T-helper 22 cell (primary cell): ENCODE data around the gene URB1.

ENCODE experiments used
- DNase-seq: peaks from one replicate; pipeline ENCODE4 v3.0.0-alpha.2; 2020; ENCODE audit warnings: low read depth

URB1 gene

DNA sequence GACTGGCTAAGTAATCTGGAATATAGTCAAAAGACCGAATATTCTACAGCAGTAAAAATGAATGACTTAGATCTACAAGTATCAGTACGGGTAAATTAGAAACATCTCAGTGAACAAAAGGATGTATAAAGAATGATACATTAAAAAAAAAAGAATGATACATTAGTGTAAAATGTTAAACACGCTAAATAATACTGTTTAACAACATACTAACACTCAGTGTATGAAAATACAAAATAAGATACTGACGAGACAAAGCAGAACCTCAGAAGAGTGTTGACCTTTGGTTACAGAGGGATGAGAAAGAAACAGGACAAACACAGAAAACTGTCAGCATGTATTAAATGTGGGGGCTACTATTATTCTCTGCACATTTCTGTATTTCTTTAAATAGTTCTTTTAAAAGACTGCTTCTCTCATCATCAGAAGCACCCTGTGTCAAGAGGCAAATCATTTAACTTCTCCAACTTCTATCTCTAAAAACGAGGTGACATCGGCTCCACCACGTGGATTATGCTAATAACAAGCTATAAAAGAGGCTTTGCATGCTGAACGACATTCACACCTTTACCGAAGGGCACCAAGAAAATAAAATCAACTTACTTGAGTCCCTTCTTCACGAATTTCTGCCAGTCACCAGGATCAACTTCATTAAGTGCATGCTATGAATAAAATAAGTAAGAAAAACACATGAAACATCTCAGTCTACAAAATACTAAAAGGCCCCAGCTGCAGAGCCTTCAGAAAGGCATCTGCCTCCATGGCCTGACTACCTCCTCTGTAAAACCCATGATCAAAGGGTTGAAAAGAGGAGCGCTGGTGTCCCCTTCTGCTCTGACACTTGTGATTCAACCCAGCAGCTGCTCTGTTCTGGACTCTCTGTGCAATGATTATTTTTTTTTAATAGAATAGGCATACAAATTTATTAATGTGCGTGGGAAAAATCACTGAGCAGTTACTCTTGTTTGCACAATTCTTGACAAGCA, 51.7 kb downstream of the URB1 start:
- DNase-seq = no peak

DNA sequence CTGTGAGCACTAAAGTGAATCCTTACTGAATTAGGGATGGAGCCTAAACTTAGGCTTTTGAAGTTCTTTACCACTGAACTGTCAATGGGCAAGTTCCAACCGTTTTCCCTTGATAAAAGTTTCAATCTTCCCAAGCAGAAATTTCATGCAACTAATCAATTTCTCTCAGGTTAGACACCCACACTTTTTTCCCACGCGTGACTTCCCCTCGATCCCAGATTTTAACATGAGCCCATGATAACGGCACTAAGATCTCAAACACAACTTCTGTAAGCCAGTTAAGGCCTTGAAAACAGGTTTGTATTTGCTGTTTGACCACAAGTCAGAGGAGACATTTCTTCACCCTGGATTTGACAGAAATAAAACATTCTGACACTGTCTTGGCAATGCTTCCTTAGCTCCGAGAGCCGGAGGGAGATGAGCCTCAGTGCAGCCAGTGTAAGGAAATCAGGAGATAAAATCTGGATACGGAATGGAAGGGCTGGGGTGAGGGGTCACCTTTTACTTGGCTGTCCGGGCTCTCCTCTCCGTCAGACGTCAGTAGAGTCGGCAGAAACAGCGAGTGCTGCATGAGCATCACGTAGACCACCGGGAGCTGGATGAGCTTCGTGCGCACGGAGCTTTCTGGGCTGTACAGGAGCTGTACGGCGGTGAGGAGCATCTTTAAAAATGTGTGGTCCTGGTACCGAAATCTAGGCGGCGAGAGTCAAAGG, 54.4 kb downstream of the URB1 start:
- DNase-seq = no peak

GRCh38 chr21:32337206-32337605, 55.6 kb downstream of the URB1 start:
- no peak for DNase-seq

DNA sequence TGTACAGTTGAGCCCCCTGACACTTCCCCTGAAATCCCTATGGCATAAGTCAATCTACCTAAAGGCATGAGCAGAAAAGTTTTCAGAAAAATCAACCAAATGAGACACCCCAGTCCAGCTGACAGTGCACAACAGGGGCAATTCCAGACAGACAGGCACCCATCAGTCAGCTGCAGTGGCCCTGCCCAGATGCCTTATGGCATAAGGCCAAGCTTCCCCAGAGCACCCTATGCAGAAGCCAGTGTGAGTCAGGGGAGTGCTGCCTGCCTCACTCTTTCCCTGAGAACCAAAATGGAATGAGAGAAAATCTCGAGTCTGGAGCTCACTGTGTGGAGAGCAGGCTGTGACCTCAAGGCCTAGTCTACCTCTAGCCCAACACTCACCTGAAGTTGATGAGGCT, 56.1 kb downstream of the URB1 start:
- DNase-seq = no peak

DNA sequence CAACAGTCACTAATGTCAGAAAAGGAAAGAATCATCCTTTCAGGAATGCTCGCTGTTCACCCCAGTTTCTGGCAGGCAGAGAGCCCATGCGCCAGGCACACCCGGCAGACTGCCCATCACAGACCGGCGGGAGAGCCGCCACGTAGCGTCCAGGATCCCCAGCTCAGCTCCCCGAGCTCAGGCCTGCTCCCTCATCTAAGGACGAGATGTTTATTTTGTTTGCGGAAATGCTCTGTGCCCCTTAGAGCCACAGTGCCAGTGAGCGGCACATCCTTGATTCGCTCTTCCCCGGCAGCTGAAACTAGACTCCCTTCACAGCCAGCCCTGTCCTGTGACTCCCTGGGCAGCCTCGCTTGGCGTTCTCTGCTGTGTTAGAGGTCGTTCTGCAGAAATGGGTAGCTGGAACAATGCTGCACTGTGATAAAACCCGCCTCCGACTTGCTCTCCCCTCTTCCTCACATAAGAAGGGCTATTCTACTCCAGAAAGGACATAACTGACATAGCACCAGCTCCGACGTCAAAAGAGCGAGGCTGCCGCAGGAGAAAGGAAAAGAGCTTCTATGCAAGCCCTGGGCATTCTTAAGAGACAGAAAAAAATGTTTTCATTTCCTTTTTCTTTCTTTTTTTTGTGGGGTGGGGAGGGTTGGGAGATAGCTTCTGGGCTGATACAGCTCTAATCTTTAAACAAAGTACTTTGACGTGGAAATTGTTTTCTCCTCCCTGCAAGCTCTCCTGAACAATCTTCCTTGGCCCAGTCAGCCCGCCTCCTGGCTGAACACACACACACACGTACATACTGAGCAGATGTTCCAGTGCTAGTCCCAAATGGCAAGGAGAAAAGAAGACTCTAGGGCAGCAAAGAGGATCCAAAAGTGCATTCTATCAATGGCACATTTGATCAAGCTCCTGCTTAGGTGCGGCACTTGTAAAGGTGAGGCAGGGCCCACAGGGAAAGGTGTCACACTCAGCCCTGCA, 56.9 kb downstream of the URB1 start:
- DNase-seq = no peak

DNA sequence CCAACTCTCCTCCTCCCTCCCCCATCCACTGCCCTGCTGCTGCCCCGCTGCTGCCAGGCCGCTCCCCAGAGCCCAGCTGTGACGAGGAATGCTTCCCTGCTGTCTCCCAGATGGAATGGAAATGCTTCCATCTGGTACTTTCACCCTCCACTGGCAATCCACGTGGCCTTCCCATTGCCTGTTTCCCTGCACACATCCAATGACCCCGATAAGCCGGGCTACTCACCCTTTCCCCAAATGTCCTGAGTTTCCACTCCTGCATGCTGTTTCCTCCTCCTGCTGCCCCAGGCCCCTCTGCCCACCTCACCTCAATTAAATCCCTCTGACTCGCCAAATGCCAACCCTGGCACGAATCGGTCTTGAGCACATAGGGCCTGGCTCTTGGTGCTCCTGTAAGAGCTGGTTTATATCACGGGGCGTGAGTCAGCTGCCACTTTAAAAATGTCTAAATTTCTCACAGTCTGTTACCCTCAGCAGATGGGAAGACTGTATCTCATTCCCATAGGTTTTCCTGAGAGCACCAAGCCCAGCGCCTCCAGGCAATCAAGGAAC, 57.8 kb downstream of the URB1 start:
- DNase-seq = no peak

GRCh38 chr21:32333953-32334673, 58.7 kb downstream of the URB1 start:
- no peak for DNase-seq

DNA sequence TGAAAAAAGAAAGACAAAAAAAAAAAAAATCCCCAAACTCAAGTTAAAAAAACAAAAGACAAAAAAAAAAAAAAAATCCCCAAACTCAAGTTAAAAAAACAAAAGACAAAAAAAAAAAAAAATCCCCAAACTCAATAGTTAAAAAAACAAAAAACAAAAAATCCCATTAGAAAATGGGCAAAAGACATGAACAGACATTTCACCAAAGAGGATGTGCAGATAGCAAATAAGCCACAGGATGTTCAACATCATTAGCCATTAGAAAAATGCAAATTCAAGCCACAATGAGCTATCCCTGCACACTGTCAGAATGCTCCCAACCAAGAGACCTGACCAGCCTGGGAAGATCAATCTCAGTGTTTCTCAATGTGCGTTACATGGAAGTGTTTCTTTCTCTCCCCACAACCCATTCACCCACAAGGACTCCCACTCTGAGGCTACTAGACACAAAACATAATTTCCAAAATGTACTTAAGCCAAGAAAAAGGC, 60.3 kb downstream of the URB1 start:
- no peak for DNase-seq

DNA sequence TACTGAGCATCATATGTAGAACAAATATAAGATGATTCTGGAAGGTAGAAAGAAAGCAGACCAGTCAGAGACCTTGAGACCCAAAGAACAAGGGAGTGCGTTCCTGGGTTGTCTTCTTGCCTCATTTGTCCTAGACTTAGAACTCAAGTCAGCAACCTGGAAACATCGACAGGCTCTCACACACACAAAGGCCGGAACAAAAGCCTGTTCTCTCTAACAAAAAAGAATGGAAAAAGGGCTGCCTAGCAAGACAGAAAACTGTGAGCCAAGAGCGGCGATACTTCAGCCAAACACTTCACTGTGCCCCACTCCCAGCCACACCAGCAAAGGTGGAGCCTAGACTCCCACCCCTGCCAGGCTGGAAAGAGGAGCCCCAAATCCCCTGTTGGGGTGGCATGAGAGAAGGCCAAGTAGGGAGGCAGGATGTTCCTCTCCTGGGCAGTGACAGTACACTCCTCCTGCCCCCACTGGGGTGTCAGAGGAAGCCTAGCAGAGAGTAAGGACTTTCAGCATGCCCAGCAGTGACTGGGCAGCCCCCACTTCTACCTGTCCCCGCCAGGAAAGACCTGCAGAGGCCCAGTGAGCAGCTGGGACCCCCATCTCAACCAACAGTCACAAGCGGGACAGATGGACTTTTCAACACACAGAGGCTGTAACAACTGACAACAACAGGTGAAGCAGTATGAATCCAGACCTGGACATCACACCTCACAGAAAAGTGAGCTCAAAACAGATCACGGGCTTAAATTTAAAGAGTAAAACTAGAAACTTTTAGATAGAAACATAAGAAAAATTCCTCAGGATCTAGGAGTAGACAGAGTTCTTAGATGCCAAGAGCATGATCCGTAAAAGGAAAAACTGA, 61.1 kb downstream of the URB1 start:
- no peak for DNase-seq

DNA sequence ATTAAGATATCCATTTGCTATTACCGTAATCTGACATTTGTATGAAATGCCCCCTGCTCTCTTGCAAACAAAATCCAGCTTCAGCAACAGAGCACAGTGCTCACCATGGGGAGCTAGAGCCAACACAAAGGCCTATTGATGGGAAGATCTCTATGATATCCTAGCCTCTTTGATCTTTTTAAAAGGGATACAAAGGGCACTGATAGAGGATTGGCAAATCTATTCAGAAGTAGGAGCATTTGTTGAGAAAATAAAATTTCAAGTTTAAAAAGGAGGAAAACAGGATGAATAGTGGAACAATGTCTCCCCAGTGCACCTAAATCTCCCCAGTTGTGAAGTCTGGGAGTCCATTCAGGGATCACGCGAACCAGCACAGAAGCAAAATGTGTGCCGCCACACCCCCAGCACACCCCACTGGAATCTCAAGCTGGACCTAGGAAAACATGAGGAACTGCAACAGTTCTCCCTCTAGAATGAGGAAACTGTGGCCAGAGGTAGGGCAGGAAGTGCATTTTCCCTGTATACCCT, 62.0 kb downstream of the URB1 start:
- DNase-seq = no peak

DNA sequence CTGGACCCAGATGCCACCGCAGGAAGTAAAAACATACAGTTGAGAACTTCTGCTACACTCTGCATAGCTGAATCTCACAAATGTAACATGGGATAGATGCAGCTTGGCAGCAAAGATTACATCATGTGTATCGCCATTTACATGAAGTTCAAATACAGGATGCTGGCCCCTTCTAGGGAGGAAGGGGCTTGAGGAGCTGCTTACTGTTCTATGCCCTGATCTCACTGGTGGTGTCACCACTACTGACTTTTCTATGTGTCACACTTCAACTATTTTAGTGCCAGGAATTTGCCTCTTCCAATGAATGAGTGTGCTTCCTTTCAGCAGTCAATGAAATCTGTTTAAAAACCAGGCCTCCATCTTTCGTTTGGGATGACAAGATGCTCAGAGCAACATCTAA, 63.0 kb downstream of the URB1 start:
- no peak for DNase-seq

DNA sequence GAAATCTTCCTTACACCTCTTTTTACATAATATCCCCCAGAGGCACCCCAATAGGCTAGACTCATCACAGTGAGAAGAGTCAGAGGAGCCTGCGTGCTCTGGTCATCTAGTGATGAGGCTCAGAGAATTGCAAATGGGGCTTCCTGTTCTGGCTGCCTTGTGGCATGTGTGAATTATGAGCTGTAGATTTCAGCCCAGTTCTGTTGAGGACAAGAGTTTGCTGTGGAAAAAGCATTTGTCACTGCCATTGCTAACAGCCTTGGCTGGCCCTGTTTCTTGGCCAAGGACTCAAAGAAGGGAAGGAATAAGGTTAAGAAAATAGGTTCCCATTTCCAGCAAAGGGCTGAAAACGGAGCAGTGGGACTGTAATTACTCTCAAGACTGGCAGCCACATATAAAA, 63.5 kb downstream of the URB1 start:
- no peak for DNase-seq

DNA sequence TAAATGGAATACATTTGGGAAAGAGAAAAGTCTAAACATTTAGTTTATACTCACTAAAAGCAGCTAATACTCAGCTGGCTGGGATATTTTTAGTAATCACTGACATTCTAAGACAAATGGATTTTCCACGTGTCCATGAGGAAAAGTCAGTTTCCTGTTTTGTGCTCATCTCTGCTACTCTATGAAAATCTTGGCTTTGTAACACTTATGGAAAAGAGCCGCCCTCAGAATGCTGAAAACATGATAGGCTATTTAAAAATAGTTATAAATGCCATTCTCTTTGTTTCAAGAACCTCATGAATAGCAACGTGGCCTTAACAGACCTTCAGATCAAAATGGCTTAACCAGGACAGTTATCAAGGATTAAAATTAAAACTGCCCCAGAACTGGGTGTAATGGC, 64.2 kb downstream of the URB1 start:
- no peak for DNase-seq

DNA sequence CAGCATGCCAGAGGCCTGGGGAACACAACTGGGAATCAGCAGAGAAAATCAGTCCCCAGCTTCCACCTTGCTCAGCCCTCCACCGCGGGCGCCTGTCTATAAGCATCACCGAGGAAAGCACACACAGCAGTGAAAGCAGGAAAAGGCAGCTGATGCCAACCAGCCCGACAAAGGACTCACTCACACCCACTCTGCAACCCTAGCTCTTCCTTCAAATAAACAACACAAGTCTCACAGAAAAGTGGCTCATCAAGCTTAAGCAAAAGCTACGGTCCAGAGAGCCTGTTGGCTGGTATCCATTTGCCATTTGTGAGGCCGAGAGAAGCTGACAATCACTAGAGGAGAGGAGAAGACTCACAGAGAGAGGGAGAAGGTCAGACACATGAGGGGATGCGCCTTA, 67.1 kb downstream of the URB1 start:
- no peak for DNase-seq

DNA sequence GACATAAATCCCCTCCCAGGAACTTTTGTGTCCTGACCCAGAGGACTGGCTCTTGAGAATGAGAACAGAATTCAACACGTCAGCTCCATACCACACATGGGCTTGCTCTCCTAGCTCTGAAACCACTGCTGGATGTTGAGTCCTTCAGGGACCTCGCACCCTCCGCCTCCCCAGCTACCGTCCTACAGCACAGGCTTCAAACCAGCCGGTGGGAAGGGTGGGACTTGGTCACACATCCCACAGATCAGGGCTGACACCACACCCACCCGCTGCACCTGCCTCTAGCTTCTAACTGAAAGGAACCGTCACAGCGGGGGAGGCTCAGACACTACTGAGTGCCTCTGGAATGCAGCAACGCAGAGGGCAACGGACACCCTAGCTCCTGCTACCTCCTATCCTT, 70.1 kb downstream of the URB1 start:
- DNase-seq = no peak

- no peak for DNase-seq
Observed at GRCh38 chr21:32322103-32322502, 70.7 kb downstream of the URB1 start.

DNA sequence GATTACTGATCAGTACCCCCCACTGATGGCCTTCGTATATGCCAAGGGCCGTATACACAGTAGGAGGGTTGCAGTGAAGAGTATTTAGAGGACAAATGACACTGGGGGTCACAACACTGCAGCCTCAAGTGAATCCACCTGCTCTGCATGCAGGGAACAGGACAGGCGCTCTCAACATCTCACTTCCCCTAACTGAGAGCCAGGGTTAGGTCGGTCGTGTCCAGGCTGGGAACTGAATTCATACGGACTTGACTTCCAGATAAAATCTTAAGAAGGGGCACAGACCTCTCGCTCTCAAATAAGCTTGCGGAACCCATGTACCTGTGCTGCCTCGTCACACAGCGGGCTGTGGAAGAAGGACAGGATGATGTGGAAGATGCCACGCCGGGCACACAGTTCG, 71.3 kb downstream of the URB1 start:
- no peak for DNase-seq

DNA sequence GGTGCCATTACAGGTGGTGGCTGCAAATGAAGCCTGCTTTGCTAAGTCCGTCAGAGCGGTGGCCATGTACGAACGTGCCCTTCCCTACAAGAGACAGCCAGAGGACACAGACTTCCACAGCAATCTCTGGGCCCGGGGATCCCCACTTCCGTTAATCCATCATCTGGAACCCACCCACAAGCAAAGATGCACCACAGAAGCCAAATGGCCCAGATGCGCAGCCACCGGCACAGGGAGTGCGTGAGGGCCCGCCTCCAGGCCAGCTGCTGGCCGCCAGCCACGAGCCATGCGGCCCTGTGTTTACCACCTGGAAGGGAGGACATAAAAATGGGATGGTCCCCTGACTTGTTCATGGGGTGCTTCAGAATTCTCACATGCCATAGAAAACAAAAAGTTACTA, 72.1 kb downstream of the URB1 start:
- DNase-seq = no peak

- no peak for DNase-seq
Observed at GRCh38 chr21:32320059-32320458, 72.8 kb downstream of the URB1 start.

DNA sequence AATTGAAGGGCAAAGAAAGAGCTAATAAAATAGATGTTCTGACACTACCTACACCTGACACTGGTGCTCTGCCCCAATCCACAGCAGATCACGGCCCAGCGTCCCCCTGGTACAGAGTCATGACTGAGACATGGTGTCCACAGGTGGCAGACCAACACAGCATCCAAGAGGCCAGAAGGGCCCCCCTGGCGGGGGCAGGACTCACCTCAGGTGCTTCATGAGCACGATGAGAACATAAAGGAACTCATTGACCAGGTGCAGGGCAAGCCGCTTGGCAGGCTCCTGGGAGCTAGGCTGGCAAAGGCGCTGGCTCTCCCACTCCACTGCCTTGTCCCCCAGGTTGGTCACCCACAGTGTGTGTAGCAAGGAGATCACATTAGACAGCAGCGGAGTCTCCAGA, 73.8 kb downstream of the URB1 start:
- DNase-seq = no peak
